Stimulated activated CD8-positive, alpha-beta memory T cell treated with anti-CD3 and anti-CD28 coated beads, Interleukin-12 subunit alpha, Interleukin-12 subunit beta, amount 100 ng/mL, for 4 hours (primary cell): Measurements from ENCODE around the gene FCN1.

Experiments
- DNase-seq: peaks from one replicate; pipeline ENCODE4 v3.0.0-alpha.2; 2020; ENCODE audit warnings: low read depth

Gene FCN1

DNA sequence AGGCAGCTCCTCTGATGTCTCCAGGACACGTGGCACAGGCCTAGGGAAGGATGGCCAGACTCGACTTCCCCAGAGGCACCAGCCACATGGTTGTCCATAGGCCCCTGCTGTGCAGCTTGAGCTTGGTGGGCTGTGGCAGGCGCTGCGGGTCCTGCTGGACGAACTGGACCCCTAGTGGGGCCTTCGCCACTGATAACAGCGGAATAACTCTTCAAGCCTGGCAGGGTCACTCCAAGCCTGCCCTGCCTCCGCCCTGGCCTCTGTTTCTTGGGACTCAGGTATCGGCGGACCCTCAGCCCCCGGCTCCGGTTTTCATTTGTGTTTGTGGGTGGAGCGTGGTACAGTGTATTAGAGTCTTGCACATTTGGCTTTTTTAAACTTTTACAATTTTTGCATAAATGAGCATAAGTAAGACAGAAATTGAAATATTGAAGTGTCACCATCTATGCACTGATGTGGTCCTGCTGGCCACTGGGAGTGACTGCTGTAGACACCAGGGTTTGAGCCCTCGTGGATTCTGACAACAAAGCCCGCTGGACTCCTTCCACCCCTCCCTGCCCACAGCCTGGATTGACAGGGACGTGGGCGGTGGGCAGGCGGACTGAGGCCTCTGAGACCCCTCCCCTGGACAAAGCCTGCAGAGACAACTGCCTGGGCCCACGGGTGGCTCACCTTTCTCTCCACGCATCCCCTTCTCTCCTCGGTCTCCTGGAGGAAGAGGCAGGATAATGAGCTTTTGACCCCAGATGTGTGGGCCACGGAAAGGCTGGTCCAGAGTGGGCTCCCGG, 3.8 kb downstream of the FCN1 start:
- DNase-seq = no peak

GRCh38 chr9:134913041-134913712, 4.5 kb downstream of the FCN1 start:
- DNase-seq = no peak

- no peak for DNase-seq
Measured at GRCh38 chr9:134912126-134912840, 5.4 kb downstream of the FCN1 start.

- DNase-seq = no peak
Measured at GRCh38 chr9:134909511-134910481, 7.9 kb downstream of the FCN1 start.

- DNase-seq = no peak
Measured at GRCh38 chr9:134908524-134909309, 9.0 kb downstream of the FCN1 start.

DNA sequence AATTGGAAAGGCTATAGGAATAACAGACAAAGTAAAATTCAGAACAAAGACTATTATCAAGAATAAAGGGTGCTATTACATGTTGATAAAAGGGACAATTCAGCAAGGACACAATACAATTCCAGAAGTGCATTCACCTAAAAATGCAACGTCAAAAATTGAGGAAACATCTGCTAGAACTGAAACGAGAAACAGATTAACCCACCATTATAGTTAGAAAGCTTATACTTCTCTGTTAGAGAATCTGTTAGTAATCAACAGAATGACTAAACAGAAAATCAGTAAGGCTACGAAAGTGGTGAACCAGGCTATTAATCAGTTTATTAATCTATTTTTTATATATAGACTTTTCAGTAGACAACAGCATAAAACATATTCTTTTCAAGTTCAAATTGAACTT, 14.8 kb downstream of the FCN1 start:
- DNase-seq = no peak

DNA sequence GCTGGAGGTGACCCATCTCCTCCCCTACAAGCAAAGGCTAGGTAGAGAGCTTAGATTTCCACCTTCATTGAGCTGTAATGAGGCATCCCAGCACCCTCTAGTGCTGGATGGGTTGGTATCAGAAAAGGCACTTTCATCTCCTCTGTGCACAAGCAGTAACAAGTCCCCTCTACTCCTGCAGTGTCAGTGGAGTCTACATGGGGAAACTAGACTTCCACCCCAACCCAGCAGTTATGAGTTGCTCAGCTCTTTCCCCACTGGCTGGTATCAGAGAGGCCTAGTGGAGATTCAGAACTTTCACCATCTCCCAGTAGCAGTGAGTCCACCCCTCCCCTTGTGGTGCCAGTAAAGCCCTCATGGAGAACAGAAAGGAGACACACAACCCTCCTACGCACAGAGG, 17.9 kb downstream of the FCN1 start:
- DNase-seq = no peak

- no peak for DNase-seq
Measured at GRCh38 chr9:134899168-134899567, 18.5 kb downstream of the FCN1 start.

GRCh38 chr9:134898319-134898718, 19.4 kb downstream of the FCN1 start:
- DNase-seq = no peak

DNA sequence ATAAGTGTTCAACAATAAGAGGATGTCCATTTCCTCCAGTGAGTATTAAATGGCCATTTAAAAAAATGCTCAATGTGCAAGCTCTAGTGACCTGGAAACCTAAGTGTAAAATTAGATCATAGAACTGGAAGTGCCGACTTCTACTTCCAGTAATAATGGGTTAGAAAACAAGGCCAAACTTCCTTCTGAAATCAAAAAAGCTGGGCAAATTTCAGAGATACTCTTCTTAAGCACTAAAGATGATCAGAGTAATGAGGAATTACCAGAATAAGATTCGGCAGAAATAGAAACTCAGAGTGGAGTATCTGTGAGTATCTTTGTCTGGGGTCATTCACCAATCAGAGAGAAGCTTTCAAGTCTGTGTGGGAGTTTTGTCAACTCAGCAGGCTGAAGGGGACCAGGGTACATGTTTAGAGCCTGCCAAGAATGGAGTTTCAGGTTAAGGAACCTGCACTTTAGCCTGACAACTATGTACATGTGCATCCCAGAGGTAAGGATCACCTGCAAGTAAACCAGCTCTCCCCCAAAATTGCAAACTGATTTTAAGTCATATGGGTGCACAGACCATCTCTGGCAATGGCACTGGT, 20.0 kb downstream of the FCN1 start:
- DNase-seq = no peak

DNA sequence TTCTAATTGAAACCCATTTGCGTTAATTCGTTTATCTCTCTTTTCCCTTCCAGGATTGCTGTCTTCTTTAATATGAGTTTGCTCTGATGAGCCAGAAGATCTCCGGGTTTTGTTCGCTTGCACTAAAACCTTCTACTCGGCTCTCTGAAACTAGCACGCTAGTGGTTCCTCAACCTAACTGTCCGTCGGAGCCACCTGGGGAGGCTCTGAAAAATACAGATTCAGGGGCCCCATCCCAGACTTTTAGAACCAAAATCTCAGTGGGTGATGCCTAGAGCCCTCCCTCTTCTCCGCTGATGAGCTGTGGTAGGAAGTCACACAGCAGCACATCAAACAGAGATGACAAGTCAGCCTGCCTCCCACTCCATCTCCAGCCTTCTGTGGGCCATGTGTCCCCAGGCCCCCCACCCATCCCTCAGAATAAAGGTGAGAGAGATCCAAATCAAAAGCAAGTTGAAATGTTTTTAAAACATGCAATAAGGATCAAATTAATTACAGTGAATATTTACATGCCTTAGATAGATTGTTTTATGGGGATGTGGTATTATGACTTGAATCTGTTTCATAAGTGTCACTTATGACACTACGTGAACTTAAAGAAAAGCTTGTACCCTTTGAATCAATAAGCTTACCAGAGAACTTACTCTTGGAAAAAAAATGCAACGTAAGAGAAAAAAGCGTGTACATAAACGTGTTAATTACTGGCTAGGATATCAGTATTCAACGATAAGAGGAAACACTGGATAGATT, 20.7 kb downstream of the FCN1 start:
- no peak for DNase-seq

- no peak for DNase-seq
Measured at GRCh38 chr9:134895908-134896833, 21.5 kb downstream of the FCN1 start.

GRCh38 chr9:134895567-134895907, 22.2 kb downstream of the FCN1 start:
- DNase-seq = no peak

- DNase-seq = no peak
Measured at GRCh38 chr9:134895097-134895496, 22.6 kb downstream of the FCN1 start.

GRCh38 chr9:134894136-134894860, 23.4 kb downstream of the FCN1 start:
- DNase-seq = no peak

GRCh38 chr9:134892820-134893420, 24.8 kb downstream of the FCN1 start:
- no peak for DNase-seq

DNA sequence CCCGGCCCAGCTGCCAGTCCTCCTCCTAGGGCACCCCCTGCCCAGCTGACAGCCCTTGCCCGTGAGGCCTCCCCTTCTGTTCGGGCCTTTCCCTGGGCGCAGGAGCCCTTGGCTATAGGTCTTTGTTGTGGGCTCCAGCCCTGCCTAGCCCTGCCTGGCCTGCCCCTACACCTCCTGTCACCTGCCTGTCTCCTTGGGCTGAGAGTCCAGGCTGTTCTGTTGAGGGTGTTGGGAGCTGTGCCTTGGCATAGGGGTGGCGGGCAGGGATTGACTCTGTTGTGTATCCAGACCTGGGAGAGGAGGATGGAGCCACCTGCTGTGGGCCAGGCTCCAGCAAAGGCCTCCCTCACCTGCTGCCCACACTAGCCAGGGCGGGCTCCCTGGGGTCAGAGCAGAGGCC, 25.5 kb downstream of the FCN1 start:
- DNase-seq = no peak

DNA sequence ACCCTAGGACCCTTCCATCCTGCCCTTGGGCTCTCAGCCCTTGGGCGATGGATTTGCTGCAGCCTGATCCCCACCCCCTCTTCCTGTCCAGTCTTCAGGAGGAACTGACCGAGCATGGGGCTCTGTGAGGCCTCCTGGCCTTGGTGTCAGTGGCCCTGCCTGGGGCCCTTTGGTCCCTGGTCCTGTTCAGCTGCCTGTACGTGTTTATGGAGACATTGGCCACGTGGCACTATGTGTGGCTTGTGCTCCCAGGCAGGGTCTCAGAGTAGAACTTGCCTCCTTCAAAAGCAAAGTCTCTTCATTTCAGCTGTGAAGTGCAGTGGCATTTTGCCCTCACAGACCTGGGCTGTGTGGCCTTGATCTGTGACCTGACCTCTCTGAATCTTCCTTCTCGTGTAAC, 26.0 kb downstream of the FCN1 start:
- no peak for DNase-seq
